Gastrocnemius medialis (tissue), 4 donors: ENCODE results near the gene MED13L.

Experiments
- POLR2A ChIP-seq, 2 donors: fragments of 450-650 bp; IDR thresholded peaks; one replicate each; pipeline ENCODE4 v1.6.1; 2017; ENCODE audit warnings: antibody characterized with exemption in 2 of 2, mild to moderate bottlenecking in 2 of 2, moderate library complexity in 2 of 2
- TF ChIP-seq, protein P1 (sequence below), 5 experiments: fragments of 450-650 bp in 3 of 5; fragments of 200-600 bp in 2 of 5; sonication (generic) in 2 of 5; IDR thresholded peaks in 4 of 5; conservative IDR thresholded peaks in 1 of 5; 1 replicate in 4 of 5; 2 replicates in 1 of 5; pipeline ENCODE4 v1.5.1; 2016 to 2019; ENCODE audit warnings: antibody characterized with exemption in 5 of 5, mild to moderate bottlenecking in 3 of 5, moderate library complexity in 3 of 5

GRCh38 chr12:115916910-115917668 is 360.4 kb downstream of the MED13L start:
- TF ChIP-seq, protein P1, sequence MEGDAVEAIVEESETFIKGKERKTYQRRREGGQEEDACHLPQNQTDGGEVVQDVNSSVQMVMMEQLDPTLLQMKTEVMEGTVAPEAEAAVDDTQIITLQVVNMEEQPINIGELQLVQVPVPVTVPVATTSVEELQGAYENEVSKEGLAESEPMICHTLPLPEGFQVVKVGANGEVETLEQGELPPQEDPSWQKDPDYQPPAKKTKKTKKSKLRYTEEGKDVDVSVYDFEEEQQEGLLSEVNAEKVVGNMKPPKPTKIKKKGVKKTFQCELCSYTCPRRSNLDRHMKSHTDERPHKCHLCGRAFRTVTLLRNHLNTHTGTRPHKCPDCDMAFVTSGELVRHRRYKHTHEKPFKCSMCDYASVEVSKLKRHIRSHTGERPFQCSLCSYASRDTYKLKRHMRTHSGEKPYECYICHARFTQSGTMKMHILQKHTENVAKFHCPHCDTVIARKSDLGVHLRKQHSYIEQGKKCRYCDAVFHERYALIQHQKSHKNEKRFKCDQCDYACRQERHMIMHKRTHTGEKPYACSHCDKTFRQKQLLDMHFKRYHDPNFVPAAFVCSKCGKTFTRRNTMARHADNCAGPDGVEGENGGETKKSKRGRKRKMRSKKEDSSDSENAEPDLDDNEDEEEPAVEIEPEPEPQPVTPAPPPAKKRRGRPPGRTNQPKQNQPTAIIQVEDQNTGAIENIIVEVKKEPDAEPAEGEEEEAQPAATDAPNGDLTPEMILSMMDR (IDR thresholded peaks at IDR 0.05 in 4 of 5, conservative IDR thresholded peaks at IDR 0.05 in 1 of 5), result peak; percentile 87 to 96 (median 96)
- TF ChIP-seq POLR2A (IDR thresholded peaks at IDR 0.05), result no peak
